GM23248 (cell line): ENCODE results near the gene SMARCA2. TPM values are rescaled to one million over a fixed set of nuclear protein-coding genes. Genes with fewer than 3 reads are reported as not detected.

Experiments used
- DNase-seq: peaks from one replicate; pipeline ENCODE4 v3.0.0-alpha.2; 2015
- H2AFZ ChIP-seq: fragments of 200-600 bp; sonication (generic); 2 replicates; pipeline ENCODE4 v1.6.1; 2016; ENCODE audit warnings: antibody characterized with exemption
- H3F3A ChIP-seq: fragments of 200-600 bp; sonication (generic); 2 replicates; pipeline ENCODE4 v1.6.1; 2016; ENCODE audit warnings: mild to moderate bottlenecking, antibody characterized with exemption, mixed run types; ENCODE audit not compliant: insufficient read depth
- H3K27ac ChIP-seq: fragments of 200-600 bp; sonication (generic); 2 replicates; pipeline ENCODE4 v1.5.1; 2016; ENCODE audit warnings: mild to moderate bottlenecking
- H3K27me3 ChIP-seq: fragments of 200-600 bp; sonication (generic); replicated peaks from 2 replicates; pipeline ENCODE4 v1.6.1; 2016; ENCODE audit warnings: mild to moderate bottlenecking; ENCODE audit not compliant: insufficient read depth
- H3K36me3 ChIP-seq: fragments of 200-600 bp; sonication (generic); 2 replicates; pipeline ENCODE4 v1.6.1; 2016; ENCODE audit warnings: low read depth, mild to moderate bottlenecking
- H3K4me1 ChIP-seq: fragments of 200-600 bp; sonication (generic); 2 replicates; pipeline ENCODE4 v1.6.1; 2016; ENCODE audit warnings: mild to moderate bottlenecking; ENCODE audit not compliant: insufficient read depth
- H3K4me2 ChIP-seq: fragments of 200-600 bp; sonication (generic); one replicate; pipeline ENCODE4 v1.6.1; 2016; ENCODE audit warnings: mild to moderate bottlenecking; ENCODE audit not compliant: unreplicated experiment
- H3K4me3 ChIP-seq: fragments of 200-600 bp; sonication (generic); 2 replicates; pipeline ENCODE4 v1.5.1; 2016; ENCODE audit warnings: mild to moderate bottlenecking
- H3K79me2 ChIP-seq: fragments of 200-600 bp; sonication (generic); 2 replicates; pipeline ENCODE4 v1.6.1; 2016; ENCODE audit warnings: mild to moderate bottlenecking; ENCODE audit not compliant: insufficient read depth
- H3K9ac ChIP-seq: fragments of 200-600 bp; sonication (generic); 2 replicates; pipeline ENCODE4 v1.6.1; 2016; ENCODE audit warnings: mild to moderate bottlenecking
- H3K9me2 ChIP-seq: fragments of 200-600 bp; sonication (generic); 2 replicates; pipeline ENCODE4 v1.6.1; 2016; ENCODE audit warnings: mixed run types, mild to moderate bottlenecking, moderate library complexity; ENCODE audit not compliant: insufficient read depth
- H3K9me3 ChIP-seq: fragments of 200-600 bp; sonication (generic); one replicate; pipeline ENCODE4 v1.6.1; 2017; ENCODE audit warnings: low read depth
- H4K20me1 ChIP-seq: fragments of 200-600 bp; sonication (generic); 2 replicates; pipeline ENCODE4 v1.6.0; 2016; ENCODE audit not compliant: insufficient read depth
- EZH2 ChIP-seq: fragments of 200-600 bp; sonication (generic); IDR thresholded peaks from 2 replicates; pipeline ENCODE4 v1.6.1; 2018; ENCODE audit warnings: antibody characterized with exemption, mild to moderate bottlenecking; ENCODE audit not compliant: insufficient read depth, poor library complexity, severe bottlenecking
- EZH2phosphoT487 ChIP-seq: fragments of 200-600 bp; sonication (generic); IDR thresholded peaks from 2 replicates; pipeline ENCODE4 v1.6.1; 2018; ENCODE audit warnings: antibody characterized with exemption, moderate library complexity, mild to moderate bottlenecking, low read depth; ENCODE audit not compliant: insufficient read depth
- WGBS, 2 experiments: methylation state at CpG; one replicate each; pipeline ENCODE4 v1.1.6; 2015 to 2017; ENCODE audit warnings: low lambda C conversion rate in 2 of 2, low coverage in 1 of 2; ENCODE audit errors: missing lambda C conversion rate in 2 of 2; 5-methylcytosine and 5-hydroxymethylcytosine counted together
- in situ Hi-C: fragments of 300-500 bp; cut with MboI; formaldehyde crosslinking; loops from 2 replicates; pipeline ENCODE4 v1.15.0; 2020
- polyA plus RNA-seq: library from polyadenylated mRNA; unstranded; fragments of >200 nt; fragmentation: Nextera tagmentation; extraction: Ambion mirVana; gene quantifications from 2 replicates; pipeline ENCODE4 v1.2.1, GENCODE V29; 2016
- total RNA-seq: library from RNA; depleted of rRNA; stranded (reverse); fragments of >200 nt; shearing (Covaris generic); gene quantifications from 2 replicates; pipeline ENCODE4 v1.2.3, GENCODE V29; 2014

The SMARCA2 gene
- total and polyA plus RNA-seq, 2 experiments from 2014 or later = 26.7 to 47.4 TPM

- 64% methylated on average over 4 of the region's 4 CpGs for WGBS, 2 experiments
- in situ Hi-C loops = no loop called here
- Histone ChIP-seq H3K4me1 (peaks cover 3% of the 10 kb centered on the region; the same call in 1 of the 2 replicates), H3K4me3 (no peak overlapping the region), H3K4me2 (no peak overlapping the region), H3K79me2 (no peaks in the 10 kb centered on the region), H4K20me1 (no peaks in the 10 kb centered on the region), H3F3A (no peaks in the 10 kb centered on the region), H3K27ac (no peak overlapping the region), H2AFZ (no peak overlapping the region), H3K9me2 (no peaks in the 10 kb centered on the region), H3K9ac (no peak overlapping the region), H3K27me3 (no peaks in the 10 kb centered on the region), H3K36me3 (peaks cover 7% of the 10 kb centered on the region; the same call in 1 of the 2 replicates), H3K9me3 (no peaks in the 10 kb centered on the region)
- DNase-seq = no peak
- TF ChIP-seq EZH2 (no peak), EZH2phosphoT487 (no peak)
These were observed 176.4 kb downstream of the SMARCA2 start for GRCh38 chr9:2191609-2191972.

GRCh38 chr9:2192356-2192979, 177.3 kb downstream of the SMARCA2 start:
- no peak overlapping the region for H3K4me3 ChIP-seq
- H3K4me2 ChIP-seq = no peak overlapping the region
- no peaks in the 10 kb centered on the region for H3K79me2 ChIP-seq
- peaks cover 3% of the 10 kb centered on the region; the same call in 1 of the 2 replicates for H3K4me1 ChIP-seq
- no peaks in the 10 kb centered on the region for H4K20me1 ChIP-seq
- in situ Hi-C loops = no loop called here
- DNase-seq = peak; percentile 20
- H3K27ac ChIP-seq = no peak overlapping the region
- no peaks in the 10 kb centered on the region for H3K9me3 ChIP-seq
- no peaks in the 10 kb centered on the region for H3F3A ChIP-seq
- WGBS, 2 experiments = 49 to 54% methylated on average over 5 of the region's 5 CpGs
- no peaks in the 10 kb centered on the region for H3K9me2 ChIP-seq
- no peak overlapping the region for H2AFZ ChIP-seq
- TF ChIP-seq EZH2 (no peak), EZH2phosphoT487 (no peak)
- H3K9ac ChIP-seq = no peak overlapping the region
- H3K27me3 ChIP-seq = no peaks in the 10 kb centered on the region
- peaks cover 7% of the 10 kb centered on the region; the same call in 1 of the 2 replicates for H3K36me3 ChIP-seq

GRCh38 chr9:2193552-2193951, 178.4 kb downstream of the SMARCA2 start:
- Histone ChIP-seq H3K27ac (no peak overlapping the region), H3K4me3 (no peak overlapping the region), H3K9me3 (no peaks in the 10 kb centered on the region), H3K9me2 (no peaks in the 10 kb centered on the region), H3F3A (no peaks in the 10 kb centered on the region), H3K4me1 (peaks cover 3% of the 10 kb centered on the region; the same call in 1 of the 2 replicates), H3K4me2 (no peak overlapping the region), H2AFZ (no peak overlapping the region), H3K9ac (no peak overlapping the region), H4K20me1 (no peaks in the 10 kb centered on the region), H3K79me2 (no peaks in the 10 kb centered on the region), H3K27me3 (no peaks in the 10 kb centered on the region), H3K36me3 (peaks cover 7% of the 10 kb centered on the region; the same call in 1 of the 2 replicates)
- TF ChIP-seq EZH2phosphoT487 (no peak), EZH2 (no peak)
- in situ Hi-C loops = no loop called here
- WGBS, 2 experiments = 54 to 64% methylated on average over 2 of the region's 2 CpGs
- no peak for DNase-seq

- no peak overlapping the region for H3K4me2 ChIP-seq
- peaks cover 3% of the 10 kb centered on the region; the same call in 1 of the 2 replicates for H3K4me1 ChIP-seq
- 84 to 85% methylated on average over 11 of the region's 11 CpGs for WGBS, 2 experiments
- H3K9ac ChIP-seq = no peak overlapping the region
- in situ Hi-C loops = no loop called here
- no peaks in the 10 kb centered on the region for H4K20me1 ChIP-seq
- no peaks in the 10 kb centered on the region for H3F3A ChIP-seq
- no peaks in the 10 kb centered on the region for H3K9me3 ChIP-seq
- no peak overlapping the region for H3K27ac ChIP-seq
- peaks cover 4% of the 10 kb centered on the region; the same call in 1 of the 2 replicates for H3K36me3 ChIP-seq
- H3K9me2 ChIP-seq = no peaks in the 10 kb centered on the region; the same call in 1 of the 2 replicates
- no peaks in the 10 kb centered on the region for H3K79me2 ChIP-seq
- DNase-seq = no peak
- H2AFZ ChIP-seq = no peak overlapping the region
- H3K4me3 ChIP-seq = no peak overlapping the region
- TF ChIP-seq EZH2 (no peak), EZH2phosphoT487 (no peak)
- no peaks in the 10 kb centered on the region for H3K27me3 ChIP-seq
These were observed 180.1 kb downstream of the SMARCA2 start for GRCh38 chr9:2195211-2195610.

- Histone ChIP-seq H3K27me3 (no peaks in the 10 kb centered on the region), H3F3A (no peaks in the 10 kb centered on the region), H4K20me1 (no peaks in the 10 kb centered on the region), H3K27ac (no peak overlapping the region), H3K79me2 (no peaks in the 10 kb centered on the region), H3K4me2 (no peak overlapping the region), H3K9me2 (no peaks in the 10 kb centered on the region; the same call in 1 of the 2 replicates), H3K9me3 (no peaks in the 10 kb centered on the region), H3K36me3 (no peaks in the 10 kb centered on the region), H3K4me1 (peaks cover 3% of the 10 kb centered on the region; the same call in 1 of the 2 replicates), H3K4me3 (no peak overlapping the region), H2AFZ (no peak overlapping the region), H3K9ac (no peak overlapping the region)
- no peak for DNase-seq
- no peak for TF ChIP-seq EZH2phosphoT487
- 84 to 91% methylated on average over 2 of the region's 2 CpGs for WGBS, 2 experiments
- in situ Hi-C loops = no loop called here
These were observed 181.6 kb downstream of the SMARCA2 start for GRCh38 chr9:2196757-2197156.
